B cell (primary cell): ENCODE results near the gene MFF. TPM values are rescaled to one million over a fixed set of nuclear protein-coding genes. Genes with fewer than 3 reads are reported as not detected.

Experiments used
- ATAC-seq: fragments of 200-7000 bp; cut with Tn5 transposase; one replicate; pipeline ENCODE4 v1.10.0; 2021; ENCODE audit warnings: low read depth, mild to moderate bottlenecking, moderate number of reproducible peaks, moderate library complexity
- CTCF ChIA-PET: fragments of 350-600 bp; sonication (Branson Sonifier 250); formaldehyde crosslinking; loops from one replicate; lab custom pipeline; 2021; ENCODE audit warnings: antibody characterized with exemption, inconsistent platforms; lab: Charles Lee
- POLR2A ChIA-PET: fragments of 350-600 bp; sonication (Branson Sonifier 250); formaldehyde crosslinking; loops from one replicate; lab custom pipeline; 2021; ENCODE audit warnings: antibody characterized with exemption; lab: Charles Lee
- DNase-seq: peaks from one replicate; pipeline ENCODE4 v3.0.0; 2013
- H2AFZ ChIP-seq: 2 replicates; pipeline ENCODE4 v1.6.1; 2012; ENCODE audit warnings: mild to moderate bottlenecking, low read depth, low read length; ENCODE audit not compliant: insufficient read depth, poor library complexity, severe bottlenecking
- H3K27ac ChIP-seq, 2 donors: 1 replicate in 1 of 2; 2 replicates in 1 of 2; pipeline ENCODE4 v1.5.1; 2012 to 2013; ENCODE audit warnings: low read length in 2 of 2, mild to moderate bottlenecking in 2 of 2, moderate library complexity in 1 of 2
- H3K27me3 ChIP-seq, 4 experiments: fragments of 200-600 bp in 1 of 4; sonication (generic) in 1 of 4; replicated peaks in 1 of 4; 1 replicate in 2 of 4; 2 replicates in 2 of 4; pipeline versions ENCODE4 v1.6.1 to v1.7.0; 2013 to 2016; ENCODE audit warnings: low read length in 3 of 4, mild to moderate bottlenecking in 2 of 4, mixed read lengths in 1 of 4, moderate library complexity in 1 of 4; ENCODE audit not compliant: insufficient read depth in 4 of 4, control insufficient read depth in 3 of 4; ENCODE audit errors: control extremely low read depth in 1 of 4
- H3K36me3 ChIP-seq, 2 experiments: replicated peaks in 1 of 2; 1 replicate in 1 of 2; 2 replicates in 1 of 2; pipeline versions ENCODE4 v1.6.1 to v1.7.1; 2013; ENCODE audit warnings: low read length in 1 of 2; ENCODE audit not compliant: insufficient read depth in 2 of 2, control insufficient read depth in 1 of 2; ENCODE audit errors: control extremely low read depth in 1 of 2, extremely low read depth in 1 of 2
- H3K4me1 ChIP-seq, 2 donors: fragments of 200-600 bp in 1 of 2; sonication (generic) in 1 of 2; 1 replicate in 1 of 2; 2 replicates in 1 of 2; pipeline versions ENCODE4 v1.5.1 to v1.6.1; 2013 to 2017; ENCODE audit warnings: low read length in 2 of 2; ENCODE audit not compliant: control insufficient read depth in 2 of 2, insufficient read depth in 2 of 2
- H3K4me2 ChIP-seq: replicated peaks from 2 replicates; pipeline ENCODE3; 2012; ENCODE audit warnings: mild to moderate bottlenecking, low read depth, low read length; ENCODE audit not compliant: poor library complexity, severe bottlenecking
- H3K4me3 ChIP-seq, 5 experiments: fragments of 200-600 bp in 1 of 5; sonication (generic) in 1 of 5; 1 replicate in 3 of 5; 2 replicates in 2 of 5; pipeline versions ENCODE4 v1.5.1 to v1.7.0; 2011 to 2016; ENCODE audit warnings: low read length in 4 of 5, mild to moderate bottlenecking in 4 of 5, low read depth in 2 of 5, control low read depth in 1 of 5, moderate library complexity in 1 of 5; ENCODE audit not compliant: insufficient read depth in 1 of 5; ENCODE audit errors: control extremely low read depth in 1 of 5, extremely low read depth in 1 of 5
- H3K79me2 ChIP-seq: fragments of 200-600 bp; sonication (generic); one replicate; pipeline ENCODE4 v1.6.0; 2016; ENCODE audit warnings: low read length; ENCODE audit not compliant: control insufficient read depth, insufficient read depth
- H3K9ac ChIP-seq: fragments of 200-600 bp; sonication (generic); 2 replicates; pipeline ENCODE4 v1.6.1; 2017; ENCODE audit warnings: mild to moderate bottlenecking, low read length, moderate library complexity
- H3K9me3 ChIP-seq, 3 donors: one replicate each; pipeline versions ENCODE4 v1.6.1 to v1.7.1; 2013; ENCODE audit warnings: low read length in 2 of 3; ENCODE audit not compliant: control insufficient read depth in 2 of 3, insufficient read depth in 1 of 3; ENCODE audit errors: control extremely low read depth in 1 of 3
- H4K20me1 ChIP-seq: 2 replicates; pipeline ENCODE4 v1.6.0; 2012; ENCODE audit warnings: mild to moderate bottlenecking, low read length; ENCODE audit not compliant: insufficient read depth, control insufficient read depth, poor library complexity, severe bottlenecking
- H3K27ac Mint-ChIP-seq: one replicate; pipeline ENCODE4 v1.8.0; 2021; ENCODE audit warnings: mixed read lengths
- H3K27me3 Mint-ChIP-seq: one replicate; pipeline ENCODE4 v1.8.0; 2021; ENCODE audit warnings: mixed read lengths
- H3K4me1 Mint-ChIP-seq: one replicate; pipeline ENCODE4 v1.8.0; 2021; ENCODE audit warnings: mixed read lengths
- H3K4me3 Mint-ChIP-seq: one replicate; pipeline ENCODE4 v1.8.0; 2021; ENCODE audit warnings: mixed read lengths
- H3K9me3 Mint-ChIP-seq: one replicate; pipeline ENCODE4 v1.8.0; 2022; ENCODE audit warnings: mixed read lengths; ENCODE audit not compliant: insufficient read depth
- EZH2 ChIP-seq: IDR thresholded peaks from 2 replicates; pipeline ENCODE4 v1.6.1; 2012; ENCODE audit warnings: borderline replicate concordance, low read depth, mild to moderate bottlenecking, moderate library complexity, low read length; ENCODE audit not compliant: insufficient read depth, poor library complexity, severe bottlenecking
- WGBS: methylation state at CpG from one replicate; pipeline ENCODE4 v1.1.5; 2013; ENCODE audit warnings: missing lambda C conversion rate; ENCODE audit not compliant: insufficient coverage; 5-methylcytosine and 5-hydroxymethylcytosine counted together
- intact Hi-C: fragments of 100-400 bp; cut with micrococcal nuclease; formaldehyde crosslinking; loops from one replicate; pipeline ENCODE4 v1.10.0; 2022
- polyA plus RNA-seq: library from polyadenylated mRNA; depleted of rRNA; stranded (reverse); fragments of >200 nt; gene quantifications from 2 replicates; pipeline ENCODE4 v1.2.3, GENCODE V29; 2012
- total RNA-seq, 2 donors: library from RNA; stranded (reverse); fragments of 120-200 nt in 1 of 2; gene quantifications; 1 replicate in 1 of 2; 2 replicates in 1 of 2; pipeline versions ENCODE4 v1.2.3 to v1.2.4, GENCODE V29; 2013 to 2022
- TF ChIP-seq, protein P1 (sequence below): fragments of 200-600 bp; IDR thresholded peaks from one replicate; pipeline ENCODE4 v1.8.0; 2022; ENCODE audit warnings: antibody characterized with exemption, mild to moderate bottlenecking

Gene MFF
- total and polyA plus RNA-seq, 2 donors (not counting 1 experiment from before 2014, with no cell fraction given) = 55.0 to 70.4 TPM

DNA sequence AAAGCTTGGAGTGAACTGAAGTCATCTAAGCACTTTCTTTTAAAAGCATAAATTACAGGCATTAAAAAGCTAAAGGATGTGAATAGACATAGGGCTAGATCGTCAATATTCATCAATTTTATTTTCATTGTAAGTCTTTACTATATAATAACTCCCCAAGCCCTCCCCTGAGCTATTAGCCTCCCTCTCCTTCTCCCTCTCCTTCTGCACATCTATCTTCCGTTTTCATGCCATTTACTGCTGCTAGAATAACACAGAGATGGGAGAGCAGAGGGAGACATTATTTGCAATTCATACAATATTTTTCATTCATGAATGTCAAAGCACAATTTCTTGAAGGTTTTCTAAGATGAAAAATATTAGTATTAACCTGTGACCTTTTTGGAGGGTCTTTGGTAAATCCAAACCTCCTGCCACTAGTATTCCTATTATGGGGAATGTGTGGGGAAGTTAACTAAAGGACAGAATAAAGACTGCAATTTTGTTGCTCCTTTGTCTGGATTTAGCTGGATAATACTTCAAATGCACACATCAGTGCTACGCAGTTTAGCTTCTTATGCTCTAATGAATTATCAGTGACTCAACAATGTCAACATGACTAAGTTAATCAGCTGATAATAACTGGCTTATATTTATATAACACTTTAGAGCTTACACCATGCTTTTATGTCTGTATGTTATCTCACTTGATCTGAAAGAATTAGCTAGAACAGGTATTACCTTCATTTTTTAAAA, 28.2 kb upstream of the MFF start:
- ATAC-seq (no peak), DNase-seq (no peak)
- no peak overlapping the region for H3K9ac ChIP-seq
- POLR2A ChIA-PET = no interaction called here
- H3K4me1 ChIP-seq = no peaks in the 10 kb centered on the region
- WGBS = no CpG with 5 or more reads among the region's 3 CpGs
- H3K27ac Mint-ChIP-seq = no peak overlapping the region
- H3K9me3 ChIP-seq = no peaks in the 10 kb centered on the region
- H3K27me3 Mint-ChIP-seq = no peaks in the 10 kb centered on the region
- H4K20me1 ChIP-seq = no peaks in the 10 kb centered on the region
- no peaks in the 10 kb centered on the region for H3K79me2 ChIP-seq
- no peaks in the 10 kb centered on the region for H3K9me3 Mint-ChIP-seq
- H2AFZ ChIP-seq = no peak overlapping the region
- no peak overlapping the region for H3K4me3 ChIP-seq
- H3K4me1 Mint-ChIP-seq = no peaks in the 10 kb centered on the region
- intact Hi-C loops = no loop called here
- TF ChIP-seq EZH2 = no peak
- TF ChIP-seq, protein P1, sequence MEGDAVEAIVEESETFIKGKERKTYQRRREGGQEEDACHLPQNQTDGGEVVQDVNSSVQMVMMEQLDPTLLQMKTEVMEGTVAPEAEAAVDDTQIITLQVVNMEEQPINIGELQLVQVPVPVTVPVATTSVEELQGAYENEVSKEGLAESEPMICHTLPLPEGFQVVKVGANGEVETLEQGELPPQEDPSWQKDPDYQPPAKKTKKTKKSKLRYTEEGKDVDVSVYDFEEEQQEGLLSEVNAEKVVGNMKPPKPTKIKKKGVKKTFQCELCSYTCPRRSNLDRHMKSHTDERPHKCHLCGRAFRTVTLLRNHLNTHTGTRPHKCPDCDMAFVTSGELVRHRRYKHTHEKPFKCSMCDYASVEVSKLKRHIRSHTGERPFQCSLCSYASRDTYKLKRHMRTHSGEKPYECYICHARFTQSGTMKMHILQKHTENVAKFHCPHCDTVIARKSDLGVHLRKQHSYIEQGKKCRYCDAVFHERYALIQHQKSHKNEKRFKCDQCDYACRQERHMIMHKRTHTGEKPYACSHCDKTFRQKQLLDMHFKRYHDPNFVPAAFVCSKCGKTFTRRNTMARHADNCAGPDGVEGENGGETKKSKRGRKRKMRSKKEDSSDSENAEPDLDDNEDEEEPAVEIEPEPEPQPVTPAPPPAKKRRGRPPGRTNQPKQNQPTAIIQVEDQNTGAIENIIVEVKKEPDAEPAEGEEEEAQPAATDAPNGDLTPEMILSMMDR = no peak
- H3K4me3 Mint-ChIP-seq = no peak overlapping the region
- peaks cover 0 to 8% of the 10 kb centered on the region in 2 experiments for H3K36me3 ChIP-seq
- H3K27ac ChIP-seq = no peak overlapping the region
- H3K4me2 ChIP-seq = no peak overlapping the region
- CTCF ChIA-PET = no interaction called here
- no peaks in the 10 kb centered on the region for H3K27me3 ChIP-seq

DNA sequence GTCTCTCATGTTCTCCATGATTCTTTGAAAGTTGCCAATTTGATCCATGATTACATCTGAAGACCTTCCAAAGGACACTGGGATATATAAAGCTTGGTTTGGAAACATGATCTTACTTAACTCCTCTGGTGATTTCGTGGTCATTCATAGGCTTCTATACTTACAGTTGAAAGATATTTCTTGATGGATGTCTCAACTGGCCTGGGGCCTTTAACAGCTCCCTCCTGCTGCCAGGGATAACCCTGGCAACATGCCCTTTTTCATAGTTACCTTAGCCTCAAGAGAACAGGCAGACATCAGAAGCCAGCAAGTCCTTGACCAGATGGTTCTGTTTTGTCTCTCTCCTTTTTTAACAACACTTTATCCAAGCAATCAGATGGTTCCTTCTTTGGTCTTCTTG, 23.5 kb upstream of the MFF start:
- ChIA-PET CTCF (no interaction called here), POLR2A (no interaction called here)
- TF ChIP-seq, protein P1 = no peak
- TF ChIP-seq EZH2 = no peak
- no peaks in the 10 kb centered on the region for H3K27me3 Mint-ChIP-seq
- H3K4me1 Mint-ChIP-seq = no peaks in the 10 kb centered on the region
- no peaks in the 10 kb centered on the region for H3K9me3 ChIP-seq
- no peaks in the 10 kb centered on the region for H4K20me1 ChIP-seq
- H3K27ac Mint-ChIP-seq = no peak overlapping the region
- no peaks in the 10 kb centered on the region for H3K4me1 ChIP-seq
- no peaks in the 10 kb centered on the region for H3K79me2 ChIP-seq
- no CpG with 5 or more reads among the region's 1 CpG for WGBS
- H3K4me2 ChIP-seq = no peak overlapping the region
- no peak overlapping the region for H2AFZ ChIP-seq
- intact Hi-C loops = no loop called here
- peaks cover 0 to 7% of the 10 kb centered on the region in 2 experiments for H3K36me3 ChIP-seq
- H3K4me3 Mint-ChIP-seq = no peak overlapping the region
- H3K9ac ChIP-seq = no peak overlapping the region
- no peak overlapping the region for H3K27ac ChIP-seq
- H3K9me3 Mint-ChIP-seq = no peaks in the 10 kb centered on the region
- H3K4me3 ChIP-seq = no peak overlapping the region
- ATAC-seq = no peak
- H3K27me3 ChIP-seq = no peaks in the 10 kb centered on the region
- no peak for DNase-seq
